ENCODE measurements around the gene FCGR1A.
"Not testable (repeated sequence)": the region's sequence is repeated elsewhere in the genome, so short reads cannot be mapped to it uniquely, and the experiment has no call there.

GRCh38 chr1:149787688-149788451 lies 5.4 kb downstream of the FCGR1A start:
- TF ChIP-seq CTCF, POLR2A (IDR thresholded peaks at IDR 0.05): not testable (repeated sequence)
